BJ (cell line): Measurements from ENCODE around the gene CHD8. TPM values are rescaled to one million over a fixed set of nuclear protein-coding genes. Genes with fewer than 3 reads are reported as not detected.

Source experiments
- CTCF ChIA-PET: fragments of 350-600 bp; formaldehyde crosslinking; extraction: SDS; loops from one replicate; lab custom pipeline; 2021; ENCODE audit warnings: antibody characterized with exemption, inconsistent platforms; lab: Yijun Ruan, JAX
- POLR2A ChIA-PET: fragments of 300-600 bp; sonication (Branson Sonifier 250); formaldehyde crosslinking; extraction: SDS; loops from one replicate; lab custom pipeline; 2021; ENCODE audit warnings: antibody characterized with exemption; lab: Charles Lee
- DNase-seq: peaks from one replicate; pipeline ENCODE4 v3.0.0-alpha.2; 2011; ENCODE audit warnings: low read depth
- H3K27me3 ChIP-seq: 2 replicates; pipeline ENCODE4 v1.6.0; 2011; ENCODE audit warnings: low read length; ENCODE audit not compliant: control insufficient read depth, insufficient read depth
- H3K36me3 ChIP-seq: 2 replicates; pipeline ENCODE4 v1.5.1; 2011; ENCODE audit warnings: low read length; ENCODE audit not compliant: control insufficient read depth, insufficient read depth
- H3K4me3 ChIP-seq: 2 replicates; pipeline ENCODE4 v1.5.1; 2011; ENCODE audit warnings: low read depth, mild to moderate bottlenecking, control low read depth, low read length
- polyA plus RNA-seq: library from polyadenylated mRNA; depleted of rRNA; stranded (reverse); fragments of >200 nt; gene quantifications from 2 replicates; pipeline ENCODE4 v1.2.3, GENCODE V29; 2011
- TF ChIP-seq, protein P1 (sequence below): IDR thresholded peaks from 2 replicates; pipeline ENCODE4 v1.5.1; 2011; ENCODE audit warnings: low read depth, mild to moderate bottlenecking, control low read depth, inconsistent platforms, low read length, moderate library complexity; ENCODE audit not compliant: insufficient read depth

CHD8 gene
- polyA plus RNA-seq, 1 experiment: 25.4 TPM

DNA sequence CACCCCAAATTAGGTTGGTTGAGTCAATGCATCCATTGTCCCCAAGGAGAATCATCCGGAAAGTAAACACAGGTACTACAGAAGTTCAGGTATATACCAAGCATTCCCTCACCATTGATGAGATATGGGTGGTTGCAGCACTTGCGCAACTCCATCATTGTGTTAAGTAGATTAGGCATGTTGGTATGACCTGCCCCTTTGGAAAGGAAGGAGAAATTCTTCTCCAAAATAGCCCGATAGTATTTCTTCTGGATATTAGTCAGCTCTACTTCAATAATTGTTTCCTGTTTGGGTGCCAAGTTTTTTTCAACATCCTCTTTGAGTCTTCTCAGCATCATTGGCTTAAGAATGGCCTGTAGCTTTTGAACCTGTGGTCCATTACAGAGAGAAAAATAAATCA is 50.8 kb downstream of the CHD8 start:
- TF ChIP-seq, protein P1, sequence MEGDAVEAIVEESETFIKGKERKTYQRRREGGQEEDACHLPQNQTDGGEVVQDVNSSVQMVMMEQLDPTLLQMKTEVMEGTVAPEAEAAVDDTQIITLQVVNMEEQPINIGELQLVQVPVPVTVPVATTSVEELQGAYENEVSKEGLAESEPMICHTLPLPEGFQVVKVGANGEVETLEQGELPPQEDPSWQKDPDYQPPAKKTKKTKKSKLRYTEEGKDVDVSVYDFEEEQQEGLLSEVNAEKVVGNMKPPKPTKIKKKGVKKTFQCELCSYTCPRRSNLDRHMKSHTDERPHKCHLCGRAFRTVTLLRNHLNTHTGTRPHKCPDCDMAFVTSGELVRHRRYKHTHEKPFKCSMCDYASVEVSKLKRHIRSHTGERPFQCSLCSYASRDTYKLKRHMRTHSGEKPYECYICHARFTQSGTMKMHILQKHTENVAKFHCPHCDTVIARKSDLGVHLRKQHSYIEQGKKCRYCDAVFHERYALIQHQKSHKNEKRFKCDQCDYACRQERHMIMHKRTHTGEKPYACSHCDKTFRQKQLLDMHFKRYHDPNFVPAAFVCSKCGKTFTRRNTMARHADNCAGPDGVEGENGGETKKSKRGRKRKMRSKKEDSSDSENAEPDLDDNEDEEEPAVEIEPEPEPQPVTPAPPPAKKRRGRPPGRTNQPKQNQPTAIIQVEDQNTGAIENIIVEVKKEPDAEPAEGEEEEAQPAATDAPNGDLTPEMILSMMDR: no peak
- CTCF ChIA-PET: no interaction called here
- no peak overlapping the region for H3K4me3 ChIP-seq
- no peaks in the 10 kb centered on the region for H3K27me3 ChIP-seq
- POLR2A ChIA-PET: no interaction called here
- H3K36me3 ChIP-seq: peaks cover 23% of the 10 kb centered on the region
- DNase-seq: no peak

DNA sequence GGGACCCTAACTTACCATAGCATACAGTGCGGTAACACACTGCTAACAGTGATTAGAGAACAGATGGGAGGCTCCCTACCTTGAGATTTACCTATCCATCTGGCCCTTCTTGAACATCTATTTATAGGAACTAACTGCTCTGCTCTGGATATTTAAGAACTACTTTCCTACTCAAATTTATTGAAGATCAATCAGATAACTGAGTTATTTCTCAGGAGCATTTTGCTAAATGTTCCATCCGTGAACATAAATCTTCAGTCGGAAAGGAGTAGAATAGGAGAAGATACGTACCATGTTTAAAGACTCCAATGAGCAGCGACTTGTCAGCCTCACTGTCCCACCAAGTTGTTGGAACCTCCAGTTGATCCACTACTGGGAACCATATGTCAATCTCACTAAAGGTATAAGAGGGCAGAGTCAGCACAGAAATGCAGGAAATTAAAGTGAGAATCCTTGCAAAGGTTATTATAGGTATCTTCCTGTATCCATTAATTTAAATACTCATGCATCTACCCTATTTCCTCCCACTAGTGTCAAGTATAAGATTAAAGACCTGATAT is 56.5 kb downstream of the CHD8 start:
- Histone ChIP-seq H3K4me3 (no peak overlapping the region), H3K36me3 (peaks cover 30% of the 10 kb centered on the region), H3K27me3 (no peaks in the 10 kb centered on the region)
- TF ChIP-seq, protein P1: no peak
- no peak for DNase-seq
- ChIA-PET CTCF (no interaction called here), POLR2A (no interaction called here)

DNA sequence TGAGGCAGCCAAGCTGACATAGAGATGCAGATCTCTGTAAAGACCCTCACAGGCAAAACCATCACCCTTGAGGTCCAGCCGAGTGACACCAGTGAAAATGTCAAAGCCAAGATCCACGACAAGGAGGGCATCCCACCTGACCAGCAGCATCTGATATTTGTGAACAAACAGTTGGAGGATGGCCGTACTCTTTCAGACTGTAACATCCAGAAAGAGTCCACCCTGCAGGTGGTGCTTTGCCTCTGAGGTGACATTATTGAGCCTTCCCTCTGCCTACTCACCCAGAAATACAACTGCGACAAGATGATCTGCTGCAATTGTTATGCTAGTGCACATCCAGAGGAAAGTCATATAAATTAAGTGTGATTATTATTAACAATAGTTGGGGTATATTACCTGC is 57.0 kb downstream of the CHD8 start:
- CTCF ChIA-PET: no interaction called here
- POLR2A ChIA-PET: no interaction called here
- Histone ChIP-seq H3K27me3 (no peaks in the 10 kb centered on the region), H3K4me3 (no peak overlapping the region), H3K36me3 (peaks cover 33% of the 10 kb centered on the region)
- DNase-seq: no peak
- TF ChIP-seq, protein P1: no peak

DNA sequence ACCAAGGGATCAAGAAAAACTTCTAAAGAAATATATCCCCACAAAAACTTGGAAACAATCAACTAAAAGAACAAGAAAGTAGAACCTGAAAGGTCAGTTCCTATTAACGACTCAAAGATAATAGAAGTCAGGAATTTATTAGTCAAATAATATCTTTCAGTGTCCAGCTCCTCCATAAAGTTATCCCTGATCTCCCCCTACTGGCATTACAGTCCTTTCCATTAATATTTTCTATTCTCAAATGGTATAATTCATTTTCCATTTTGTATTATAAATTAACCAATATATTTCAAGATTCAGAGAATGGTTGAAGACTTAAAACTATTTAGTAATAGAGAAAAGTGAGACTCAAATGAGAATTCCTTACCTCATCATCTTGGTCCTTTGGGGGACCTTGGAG is 60.5 kb downstream of the CHD8 start:
- H3K36me3 ChIP-seq: peaks cover 42% of the 10 kb centered on the region
- CTCF ChIA-PET: interaction anchor here (0.6 to 1.1 kb wide), 3 partner anchors 11 to 70 kb away, joined by 3 to 4 read pairs (median 3); partner anchors contain the start of gene SUPT16H

DNA sequence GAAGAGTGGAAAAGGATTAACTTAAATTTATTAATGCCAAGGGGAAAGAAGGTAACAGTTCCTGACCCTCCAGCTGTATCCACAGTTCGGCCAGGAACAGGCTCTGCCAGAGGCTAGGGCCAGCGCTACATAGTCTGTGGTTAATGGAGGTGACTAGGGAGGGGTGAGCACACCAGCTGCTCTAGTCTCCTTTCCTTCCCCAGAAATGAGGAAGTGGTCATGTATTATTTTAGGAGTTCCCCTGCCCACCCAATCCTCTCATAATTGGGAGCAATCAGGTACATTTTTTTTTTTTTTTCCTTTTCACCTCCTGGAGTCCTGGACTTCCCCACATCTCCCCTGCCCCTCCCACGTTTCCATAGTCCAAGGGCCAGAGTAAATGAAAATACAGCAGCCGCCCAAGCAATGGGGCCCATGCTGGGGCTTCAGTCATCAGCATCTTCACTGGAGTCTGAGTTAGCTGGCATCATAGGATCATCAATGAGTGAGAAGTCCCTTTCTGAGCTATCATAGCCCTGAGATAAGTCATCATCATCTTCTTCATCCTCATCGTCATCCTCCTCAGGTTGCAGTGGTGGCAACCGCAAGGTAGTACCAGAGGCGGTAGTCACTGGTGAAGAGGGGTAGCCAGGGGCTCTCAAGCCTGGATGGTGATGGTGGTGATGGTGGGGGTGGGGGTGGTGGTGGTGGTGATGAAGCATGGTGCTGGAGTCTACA is 70.6 kb downstream of the CHD8 start:
- H3K4me3 ChIP-seq: no peak overlapping the region
- peaks cover 7% of the 10 kb centered on the region for H3K36me3 ChIP-seq
- CTCF ChIA-PET: interaction anchor here (0.6 to 1.9 kb wide), 2 partner anchors 24 to 46 kb away, joined by 4 to 7 read pairs; no protein-coding TSS in a partner anchor
- DNase-seq: no peak
- TF ChIP-seq, protein P1: no peak
- H3K27me3 ChIP-seq: no peaks in the 10 kb centered on the region
- POLR2A ChIA-PET: no interaction called here

More for the DNA sequence above, 60.5 kb downstream of the CHD8 start:
- no peak for DNase-seq
- no peak overlapping the region for H3K4me3 ChIP-seq
- TF ChIP-seq, protein P1: no peak
- H3K27me3 ChIP-seq: no peaks in the 10 kb centered on the region
- POLR2A ChIA-PET: no interaction called here
